Measurements from ENCODE around the gene GSTM1. TPM values are rescaled to one million over a fixed set of nuclear protein-coding genes. Genes with fewer than 3 reads are reported as not detected.
"Not testable (repeated sequence)": the region's sequence is repeated elsewhere in the genome, so short reads cannot be mapped to it uniquely, and the experiment has no call there.

Gene GSTM1
- total RNA-seq, 1 experiment from 2014 or later = 15.4 TPM

GRCh38 chr1:109668123-109668775 lies 19.4 kb upstream of the GSTM1 start:
- H3K4me1 Mint-ChIP-seq (ENCODE audit: low read depth, unreplicated experiment) = no peaks in the 10 kb centered on the region
- intact Hi-C loops (cut with micrococcal nuclease; ENCODE audit: unreplicated experiment) = no loop called here
- no TSS peak for BruUV-seq (replicated peaks)
- H3K9me3 Mint-ChIP-seq (ENCODE audit: low read depth, unreplicated experiment) = no peaks in the 10 kb centered on the region
- CTCF ChIA-PET = no interaction called here
- no peak overlapping the region for H3K4me3 Mint-ChIP-seq (ENCODE audit: low read depth, unreplicated experiment)
- no peaks in the 10 kb centered on the region for H3K27me3 Mint-ChIP-seq (ENCODE audit: unreplicated experiment)
- DNase-seq = no peak
- H3K36me3 Mint-ChIP-seq (ENCODE audit: insufficient read depth, unreplicated experiment) = no peaks in the 10 kb centered on the region
- no peak for TF ChIP-seq CTCF (IDR thresholded peaks at IDR 0.05; ENCODE audit: unreplicated experiment)
- no peak overlapping the region for H3K27ac Mint-ChIP-seq (ENCODE audit: unreplicated experiment)

GRCh38 chr1:109669246-109669948 lies 18.2 kb upstream of the GSTM1 start:
- CTCF ChIA-PET = interaction anchor here (1.5 kb wide), 1 partner anchor 14 kb away, joined by 6 read pairs; the partner anchor contains the start of gene GSTM4
- no peak for TF ChIP-seq CTCF (IDR thresholded peaks at IDR 0.05; ENCODE audit: unreplicated experiment)
- H3K4me3 Mint-ChIP-seq (ENCODE audit: low read depth, unreplicated experiment) = no peak overlapping the region
- H3K36me3 Mint-ChIP-seq (ENCODE audit: insufficient read depth, unreplicated experiment) = no peaks in the 10 kb centered on the region
- no peaks in the 10 kb centered on the region for H3K4me1 Mint-ChIP-seq (ENCODE audit: low read depth, unreplicated experiment)
- no TSS peak for BruUV-seq (replicated peaks)
- DNase-seq = no peak
- no peak overlapping the region for H3K27ac Mint-ChIP-seq (ENCODE audit: unreplicated experiment)
- intact Hi-C loops (cut with micrococcal nuclease; ENCODE audit: unreplicated experiment) = no loop called here
- no peaks in the 10 kb centered on the region for H3K9me3 Mint-ChIP-seq (ENCODE audit: low read depth, unreplicated experiment)
- no peaks in the 10 kb centered on the region for H3K27me3 Mint-ChIP-seq (ENCODE audit: unreplicated experiment)

GRCh38 chr1:109669949-109670302 lies 17.7 kb upstream of the GSTM1 start:
- H3K27me3 Mint-ChIP-seq (ENCODE audit: unreplicated experiment); H3K4me1 Mint-ChIP-seq (ENCODE audit: low read depth, unreplicated experiment); H3K4me3 Mint-ChIP-seq (ENCODE audit: low read depth, unreplicated experiment); H3K9me3 Mint-ChIP-seq (ENCODE audit: low read depth, unreplicated experiment); intact Hi-C loops (cut with micrococcal nuclease; ENCODE audit: unreplicated experiment); H3K27ac Mint-ChIP-seq (ENCODE audit: unreplicated experiment); DNase-seq; BruUV-seq (replicated peaks); H3K36me3 Mint-ChIP-seq (ENCODE audit: insufficient read depth, unreplicated experiment): not testable (repeated sequence)
- CTCF ChIA-PET = interaction anchor here (1.5 kb wide), 1 partner anchor 14 kb away, joined by 6 read pairs; the partner anchor contains the start of gene GSTM4

- no peaks in the 10 kb centered on the region for H3K36me3 Mint-ChIP-seq (ENCODE audit: insufficient read depth, unreplicated experiment)
- CTCF ChIA-PET = interaction anchor here (1.5 kb wide), 1 partner anchor 16 kb away, joined by 6 read pairs; the partner anchor contains the start of gene GSTM4
- no TSS peak for BruUV-seq (replicated peaks)
- no peak for TF ChIP-seq CTCF (IDR thresholded peaks at IDR 0.05; ENCODE audit: unreplicated experiment)
- no peak overlapping the region for H3K4me3 Mint-ChIP-seq (ENCODE audit: low read depth, unreplicated experiment)
- no peaks in the 10 kb centered on the region for H3K27me3 Mint-ChIP-seq (ENCODE audit: unreplicated experiment)
- no peak overlapping the region for H3K27ac Mint-ChIP-seq (ENCODE audit: unreplicated experiment)
- H3K9me3 Mint-ChIP-seq (ENCODE audit: low read depth, unreplicated experiment) = no peaks in the 10 kb centered on the region
- DNase-seq = no peak
- H3K4me1 Mint-ChIP-seq (ENCODE audit: low read depth, unreplicated experiment) = no peaks in the 10 kb centered on the region
- intact Hi-C loops (cut with micrococcal nuclease; ENCODE audit: unreplicated experiment) = no loop called here
Measured at GRCh38 chr1:109671067-109671466, 16.6 kb upstream of the GSTM1 start.

GRCh38 chr1:109673861-109674260 lies 13.8 kb upstream of the GSTM1 start:
- intact Hi-C loops (cut with micrococcal nuclease; ENCODE audit: unreplicated experiment); H3K27me3 Mint-ChIP-seq (ENCODE audit: unreplicated experiment); H3K4me1 Mint-ChIP-seq (ENCODE audit: low read depth, unreplicated experiment); H3K9me3 Mint-ChIP-seq (ENCODE audit: low read depth, unreplicated experiment); BruUV-seq (replicated peaks); H3K36me3 Mint-ChIP-seq (ENCODE audit: insufficient read depth, unreplicated experiment); DNase-seq; H3K4me3 Mint-ChIP-seq (ENCODE audit: low read depth, unreplicated experiment); CTCF ChIA-PET; H3K27ac Mint-ChIP-seq (ENCODE audit: unreplicated experiment): not testable (repeated sequence)

- BruUV-seq (replicated peaks); H3K9me3 Mint-ChIP-seq (ENCODE audit: low read depth, unreplicated experiment); intact Hi-C loops (cut with micrococcal nuclease; ENCODE audit: unreplicated experiment); H3K27ac Mint-ChIP-seq (ENCODE audit: unreplicated experiment); CTCF ChIA-PET; H3K36me3 Mint-ChIP-seq (ENCODE audit: insufficient read depth, unreplicated experiment); H3K4me3 Mint-ChIP-seq (ENCODE audit: low read depth, unreplicated experiment); H3K4me1 Mint-ChIP-seq (ENCODE audit: low read depth, unreplicated experiment); DNase-seq; H3K27me3 Mint-ChIP-seq (ENCODE audit: unreplicated experiment): not testable (repeated sequence)
Measured at GRCh38 chr1:109676683-109677381, 10.8 kb upstream of the GSTM1 start.

All from Calu3 (cell line).